GM12891 (cell line): Measurements from ENCODE around the gene CDX2.

Source experiments
- DNase-seq: peaks from one replicate; pipeline ENCODE4 v3.0.0; 2011; ENCODE audit warnings: low spot score; ENCODE audit not compliant: insufficient read length
- FAIRE-seq: peaks from 2 replicates; lab custom pipeline; 2011; peaks lifted over from hg19 to GRCh38; lab: Jason Lieb, UNC
- PAX5 ChIP-seq: IDR thresholded peaks from 2 replicates; pipeline ENCODE4 v1.6.1; 2011; ENCODE audit warnings: low read length, moderate library complexity, mild to moderate bottlenecking; ENCODE audit not compliant: insufficient read depth, severe bottlenecking
- POLR2A ChIP-seq: IDR thresholded peaks from 2 replicates; pipeline ENCODE4 v1.6.1; 2011; ENCODE audit warnings: low read depth, low read length, control low read depth
- POLR2AphosphoS5 ChIP-seq: IDR thresholded peaks from 2 replicates; pipeline ENCODE4 v1.6.1; 2011; ENCODE audit warnings: low read depth, low read length, control low read depth
- POU2F2 ChIP-seq: IDR thresholded peaks from 2 replicates; pipeline ENCODE4 v1.6.1; 2011; ENCODE audit warnings: low read depth, mild to moderate bottlenecking, control low read depth, low read length, moderate library complexity
- SPI1 ChIP-seq: IDR thresholded peaks from 2 replicates; pipeline ENCODE4 v1.6.1; 2011; ENCODE audit warnings: low read depth, low read length, control low read depth
- TAF1 ChIP-seq: IDR thresholded peaks from 2 replicates; pipeline ENCODE4 v1.6.1; 2011; ENCODE audit warnings: low read depth, low read length, control low read depth

Gene CDX2

DNA sequence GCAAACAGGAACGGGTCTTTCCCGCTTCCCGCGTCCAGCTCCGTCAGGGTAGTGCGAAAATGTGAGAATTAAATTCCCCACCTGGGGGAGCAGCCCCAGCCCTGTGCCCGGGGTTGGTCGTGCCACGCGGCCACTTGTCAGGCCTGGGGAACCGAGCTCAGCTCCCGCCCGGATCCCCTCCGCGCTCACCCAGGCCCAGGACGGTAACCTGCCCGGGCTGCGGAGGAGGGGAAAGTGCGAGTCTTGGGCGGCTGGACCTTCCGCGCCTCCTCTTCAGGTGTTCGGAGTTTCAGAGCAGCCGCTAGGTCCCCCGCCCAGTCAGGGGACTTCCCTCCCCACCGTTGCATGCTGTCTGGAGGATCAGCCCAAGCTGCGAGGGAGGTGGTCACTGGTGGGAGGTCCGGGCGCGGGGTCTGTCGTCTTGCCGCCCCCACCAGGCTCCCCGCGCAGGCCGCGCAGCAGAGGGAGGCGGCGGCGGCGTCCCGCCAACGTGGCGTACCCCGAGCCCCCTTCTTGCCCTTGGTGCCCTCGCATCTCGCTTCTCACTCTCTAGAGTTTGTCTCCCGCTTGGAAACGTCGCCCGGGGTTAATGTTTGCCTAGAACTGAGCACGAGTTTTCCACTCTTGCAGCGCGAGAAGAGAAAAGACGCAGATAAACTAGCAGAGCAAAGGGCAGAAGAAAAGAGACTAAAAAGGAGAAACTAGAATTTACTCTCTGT, 11.3 kb upstream of the CDX2 start:
- TF ChIP-seq SPI1 (no peak), POLR2AphosphoS5 (no peak), TAF1 (no peak), POU2F2 (no peak), POLR2A (no peak), PAX5 (no peak)
- FAIRE-seq (no peak), DNase-seq (no peak)

- DNase-seq: no peak
- FAIRE-seq: no peak
- no peak for TF ChIP-seq POU2F2
- no peak for TF ChIP-seq PAX5
- no peak for TF ChIP-seq SPI1
- no peak for TF ChIP-seq TAF1
- TF ChIP-seq POLR2AphosphoS5: no peak
- TF ChIP-seq POLR2A: no peak
These were observed 10.7 kb upstream of the CDX2 start for GRCh38 chr13:27979765-27980279.

DNA sequence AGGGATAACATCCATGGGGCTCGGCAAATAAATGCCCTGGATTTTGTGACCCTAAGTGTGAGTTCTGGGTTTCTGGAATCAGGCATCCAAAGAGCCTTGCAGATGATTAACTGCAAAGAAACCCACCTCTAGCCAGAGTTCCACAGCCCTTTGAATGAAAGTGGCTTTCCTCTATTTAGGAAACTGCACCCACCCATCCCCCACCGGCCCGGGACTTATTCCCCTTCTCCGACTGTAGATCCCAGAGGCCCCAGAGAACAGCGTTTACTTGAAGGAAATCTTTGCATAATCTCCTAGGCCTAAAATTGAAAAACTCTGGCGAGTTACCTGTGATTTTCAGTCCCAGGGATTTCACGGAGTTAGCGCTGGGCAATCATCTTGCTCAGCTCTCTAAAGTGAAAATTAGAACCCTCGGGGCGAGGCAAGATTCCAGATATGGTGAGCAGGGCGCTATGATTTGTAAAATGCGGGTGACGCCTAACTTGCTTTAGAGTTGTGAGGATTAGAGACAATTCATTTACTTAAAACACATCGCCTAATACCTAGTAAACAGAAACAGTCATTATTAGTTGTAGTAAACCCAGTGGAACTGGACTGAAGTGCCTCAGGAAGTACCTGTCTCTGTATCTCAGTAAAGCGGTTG, 10.0 kb upstream of the CDX2 start:
- DNase-seq: no peak
- FAIRE-seq: no peak
- TF ChIP-seq SPI1 (no peak), POLR2A (no peak), POU2F2 (no peak), PAX5 (no peak), POLR2AphosphoS5 (no peak), TAF1 (no peak)

GRCh38 chr13:27978301-27978968, 9.3 kb upstream of the CDX2 start:
- DNase-seq: no peak
- FAIRE-seq: no peak
- TF ChIP-seq PAX5: no peak
- TF ChIP-seq SPI1: no peak
- no peak for TF ChIP-seq POLR2A
- no peak for TF ChIP-seq POLR2AphosphoS5
- no peak for TF ChIP-seq TAF1
- no peak for TF ChIP-seq POU2F2

DNA sequence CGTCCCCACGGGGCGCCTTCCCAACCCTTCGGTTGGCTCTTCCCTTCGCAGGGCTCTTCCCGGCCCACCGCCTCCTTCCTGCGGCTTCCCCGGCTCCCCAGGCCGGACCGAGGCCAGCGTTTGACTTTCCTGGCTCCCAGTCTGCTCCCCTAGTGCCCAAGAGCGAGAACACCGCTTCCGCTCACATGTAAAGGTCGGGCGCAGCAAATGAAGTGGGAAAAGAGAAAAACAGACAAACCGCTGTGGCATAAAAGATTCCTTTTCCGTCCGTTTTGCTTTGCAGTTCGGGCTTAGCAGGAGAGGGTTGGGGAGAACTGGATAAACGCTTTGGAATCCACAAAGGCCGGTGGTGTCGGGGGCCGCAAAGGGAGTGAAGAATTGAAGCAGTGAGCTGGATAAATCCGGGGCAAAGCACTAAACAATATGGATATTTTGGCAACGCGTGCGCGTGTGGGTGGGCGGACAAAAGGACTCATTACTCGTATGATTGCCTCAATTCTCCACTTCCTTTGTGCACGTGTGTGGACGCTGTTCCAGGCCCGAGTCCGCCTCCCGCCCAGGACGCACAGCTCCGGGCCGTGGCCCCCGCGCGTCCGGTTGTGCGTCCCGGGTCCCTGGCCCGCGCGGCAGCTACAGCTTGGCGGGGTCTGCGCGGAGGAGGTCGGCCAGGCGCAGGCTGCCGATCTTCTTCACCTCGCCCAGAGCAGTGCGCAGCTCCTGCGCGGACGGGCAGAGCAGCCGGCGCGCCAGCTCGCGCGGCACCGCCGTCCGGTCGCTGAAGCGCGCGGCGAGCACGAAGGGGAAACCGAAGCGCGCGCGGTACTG, 8.6 kb upstream of the CDX2 start:
- DNase-seq: no peak

DNA sequence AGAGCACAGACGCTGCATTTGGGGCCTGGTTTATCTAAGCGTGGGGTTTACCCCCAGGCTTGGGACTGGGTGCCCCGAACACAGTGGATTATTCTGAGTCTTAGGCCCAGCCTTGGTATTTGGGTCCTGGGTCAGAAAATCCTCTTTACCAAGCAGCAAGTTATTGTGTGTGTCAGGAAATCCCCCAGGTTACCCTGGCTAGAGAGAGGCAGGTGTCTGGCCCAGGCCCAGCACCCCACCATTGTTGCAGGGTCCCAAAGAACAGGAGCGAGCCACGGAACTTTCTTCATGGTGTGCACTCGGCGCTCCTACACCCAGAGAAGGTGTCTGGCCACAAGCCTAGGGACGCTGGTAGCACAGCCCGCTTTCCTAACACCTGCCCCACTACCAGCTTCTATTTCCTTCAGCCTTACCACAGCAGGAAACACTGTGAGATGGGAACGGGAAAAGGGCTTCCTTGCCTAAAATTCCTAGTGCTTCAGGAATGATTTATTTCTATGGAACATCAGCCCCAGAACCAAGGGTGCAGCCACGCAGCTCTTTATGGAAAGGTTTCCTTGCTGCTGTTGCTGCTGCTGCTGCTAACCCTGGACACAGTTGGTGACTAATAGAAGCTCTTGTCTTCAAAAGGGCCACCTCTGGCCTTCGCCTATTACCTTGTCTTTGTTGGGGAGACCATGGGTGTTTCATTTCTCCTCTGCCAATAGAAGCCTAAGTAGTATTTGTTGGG, 7.4 kb upstream of the CDX2 start:
- no peak for TF ChIP-seq POLR2AphosphoS5
- DNase-seq (no peak), FAIRE-seq (no peak)

More for the DNA sequence above, 8.6 kb upstream of the CDX2 start:
- FAIRE-seq: no peak
- TF ChIP-seq POU2F2 (no peak), POLR2AphosphoS5 (no peak), TAF1 (no peak), PAX5 (no peak), SPI1 (no peak), POLR2A (no peak)

DNA sequence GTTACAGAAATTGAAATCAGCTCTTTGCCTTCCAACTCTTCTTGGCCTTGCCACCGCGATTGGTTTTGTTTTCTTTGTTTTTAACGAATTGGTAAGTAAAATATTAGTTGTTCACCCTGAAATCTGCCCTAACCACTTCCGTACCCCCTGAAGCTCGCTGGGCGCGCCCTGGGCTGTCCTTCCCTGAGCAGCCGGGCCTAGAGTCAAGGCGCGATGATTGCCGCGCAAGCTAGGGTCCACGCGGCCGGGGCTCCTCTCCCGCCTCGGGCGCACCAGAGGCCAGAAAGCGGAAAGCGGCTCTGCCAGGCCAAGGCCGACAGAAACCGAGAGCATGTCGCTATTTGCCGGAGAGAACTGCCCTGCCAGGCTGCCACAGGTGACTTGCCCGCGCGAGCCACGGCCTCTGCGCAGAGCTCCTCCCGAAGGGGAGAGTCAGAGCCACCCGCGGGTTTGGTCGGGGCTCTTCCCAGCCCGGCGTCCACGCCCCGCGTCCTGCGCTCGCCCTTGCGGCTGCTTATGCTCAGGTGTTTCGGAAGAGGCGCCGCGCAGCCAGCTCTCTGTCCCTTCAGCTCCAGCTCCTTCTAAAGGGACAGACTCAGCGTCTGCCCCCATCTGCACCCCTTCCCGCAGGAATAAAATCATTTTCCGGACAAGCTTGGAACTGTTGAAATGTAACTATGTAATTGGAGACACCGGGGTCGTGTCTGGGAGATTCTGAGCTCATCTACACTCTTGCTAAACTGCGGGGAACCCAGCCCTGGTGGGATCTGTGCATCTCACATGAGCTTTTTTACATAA, 6.6 kb upstream of the CDX2 start:
- no peak for FAIRE-seq

More for the DNA sequence above, 6.6 kb upstream of the CDX2 start:
- no peak for DNase-seq
- TF ChIP-seq TAF1 (no peak), POLR2A (no peak), PAX5 (no peak), POU2F2 (no peak), SPI1 (no peak), POLR2AphosphoS5 (no peak)
